Body of pancreas (tissue), 4 donors: Measurements from ENCODE around the gene ITGB2. TPM values are rescaled to one million over a fixed set of nuclear protein-coding genes. Genes with fewer than 3 reads are reported as not detected.
A peak's percentile ranks its signal among the peaks of the same experiment; 100 is the strongest.
"Not testable (repeated sequence)": the region's sequence is repeated elsewhere in the genome, so short reads cannot be mapped to it uniquely, and the experiment has no call there.

Source experiments
- ATAC-seq: fragments of 150-250 bp; one replicate; pipeline ENCODE4 v1.9.1; 2016
- DNase-seq, 4 donors: peaks; one replicate each; pipeline ENCODE4 v3.0.0-alpha.2; 2019
- H3K27ac ChIP-seq, 4 donors: fragments of 200-600 bp; sonication (generic); 1 replicate in 3 of 4; 2 replicates in 1 of 4; pipeline versions ENCODE4 v1.5.1 to v1.6.1; 2016 to 2019; ENCODE audit warnings: mild to moderate bottlenecking in 1 of 4, mixed read lengths in 1 of 4, moderate library complexity in 1 of 4
- H3K27me3 ChIP-seq, 2 donors: fragments of 200-600 bp; sonication (generic); one replicate each; pipeline ENCODE4 v1.6.0; 2016; ENCODE audit warnings: mild to moderate bottlenecking in 1 of 2
- H3K36me3 ChIP-seq, 2 donors: fragments of 200-600 bp; sonication (generic); replicated peaks in 1 of 2; 2 replicates each; pipeline ENCODE4 v1.5.1; 2016; ENCODE audit warnings: low read depth in 2 of 2; ENCODE audit not compliant: insufficient read depth in 1 of 2
- H3K4me1 ChIP-seq: fragments of 200-600 bp; sonication (generic); one replicate; pipeline ENCODE4 v1.6.0; 2016
- H3K4me3 ChIP-seq, 2 donors: fragments of 200-600 bp; sonication (generic); 1 replicate in 1 of 2; 2 replicates in 1 of 2; pipeline ENCODE4 v1.5.1; 2016 to 2019
- H3K9me3 ChIP-seq, 3 donors: fragments of 200-600 bp; sonication (generic); 1 replicate in 2 of 3; 2 replicates in 1 of 3; pipeline ENCODE4 v1.5.1; 2016
- POLR2A ChIP-seq, 3 donors: fragments of 450-650 bp; IDR thresholded peaks; one replicate each; pipeline ENCODE4 v1.6.1; 2016; ENCODE audit warnings: antibody characterized with exemption in 3 of 3, mild to moderate bottlenecking in 2 of 3
- WGBS, 2 donors: methylation state at CpG; one replicate each; pipeline ENCODE4 v1.1.5; 2017; 5-methylcytosine and 5-hydroxymethylcytosine counted together
- intact Hi-C: fragments of 100-400 bp; cut with DNase I; formaldehyde crosslinking; loops from one replicate; pipeline ENCODE4 v1.15.1; 2023
- total RNA-seq, 2 donors: library from RNA; depleted of rRNA; stranded (reverse); fragments of >200 nt; gene quantifications; one replicate each; pipeline ENCODE4 v1.1.0, GENCODE V29; 2016
- TF ChIP-seq, protein P1 (sequence below), 7 experiments: fragments of 450-650 bp in 4 of 7; fragments of 200-600 bp in 3 of 7; sonication (generic) in 3 of 7; IDR thresholded peaks; one replicate each; pipeline ENCODE4 v1.5.1; 2016 to 2019; ENCODE audit warnings: antibody characterized with exemption in 7 of 7

ITGB2 gene
- total RNA-seq, 2 donors from 2014 or later = 17.8 to 23.3 TPM

- no peaks in the 10 kb centered on the region for H3K36me3 ChIP-seq
- peak overlapping the region in 2 of 4 donors; percentile 1 to 22 for H3K27ac ChIP-seq
- no peaks in the 10 kb centered on the region for H3K9me3 ChIP-seq
- no peak for ATAC-seq
- H3K4me1 ChIP-seq = peaks cover 18% of the 10 kb centered on the region
- peaks cover 0 to 23% of the 10 kb centered on the region in 2 donors for H3K27me3 ChIP-seq
- WGBS, 2 donors = 23 to 24% methylated on average over 9 to 12 of the region's 12 CpGs
- no peak overlapping the region for H3K4me3 ChIP-seq
- no peak for TF ChIP-seq POLR2A (IDR thresholded peaks at IDR 0.05)
- TF ChIP-seq, protein P1, sequence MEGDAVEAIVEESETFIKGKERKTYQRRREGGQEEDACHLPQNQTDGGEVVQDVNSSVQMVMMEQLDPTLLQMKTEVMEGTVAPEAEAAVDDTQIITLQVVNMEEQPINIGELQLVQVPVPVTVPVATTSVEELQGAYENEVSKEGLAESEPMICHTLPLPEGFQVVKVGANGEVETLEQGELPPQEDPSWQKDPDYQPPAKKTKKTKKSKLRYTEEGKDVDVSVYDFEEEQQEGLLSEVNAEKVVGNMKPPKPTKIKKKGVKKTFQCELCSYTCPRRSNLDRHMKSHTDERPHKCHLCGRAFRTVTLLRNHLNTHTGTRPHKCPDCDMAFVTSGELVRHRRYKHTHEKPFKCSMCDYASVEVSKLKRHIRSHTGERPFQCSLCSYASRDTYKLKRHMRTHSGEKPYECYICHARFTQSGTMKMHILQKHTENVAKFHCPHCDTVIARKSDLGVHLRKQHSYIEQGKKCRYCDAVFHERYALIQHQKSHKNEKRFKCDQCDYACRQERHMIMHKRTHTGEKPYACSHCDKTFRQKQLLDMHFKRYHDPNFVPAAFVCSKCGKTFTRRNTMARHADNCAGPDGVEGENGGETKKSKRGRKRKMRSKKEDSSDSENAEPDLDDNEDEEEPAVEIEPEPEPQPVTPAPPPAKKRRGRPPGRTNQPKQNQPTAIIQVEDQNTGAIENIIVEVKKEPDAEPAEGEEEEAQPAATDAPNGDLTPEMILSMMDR (IDR thresholded peaks at IDR 0.05) = no peak
- DNase-seq = no peak
- intact Hi-C loops = no loop called here
Measured at GRCh38 chr21:44930543-44930981, 9.9 kb upstream of the ITGB2 start.

- Histone ChIP-seq H3K4me3 (no peak overlapping the region), H3K9me3 (no peaks in the 10 kb centered on the region), H3K27me3 (peaks cover 0 to 23% of the 10 kb centered on the region in 2 donors), H3K27ac (no peak overlapping the region), H3K4me1 (peaks cover 18% of the 10 kb centered on the region), H3K36me3 (no peaks in the 10 kb centered on the region)
- TF ChIP-seq POLR2A (IDR thresholded peaks at IDR 0.05) = no peak
- TF ChIP-seq, protein P1 (IDR thresholded peaks at IDR 0.05) = no peak
- intact Hi-C loops = no loop called here
- WGBS, 2 donors = 41 to 46% methylated on average over 9 of the region's 9 CpGs
- ATAC-seq (no peak), DNase-seq (peak in 1 of 4 donors; percentile 1)
Measured at GRCh38 chr21:44929799-44930542, 9.3 kb upstream of the ITGB2 start.

DNA sequence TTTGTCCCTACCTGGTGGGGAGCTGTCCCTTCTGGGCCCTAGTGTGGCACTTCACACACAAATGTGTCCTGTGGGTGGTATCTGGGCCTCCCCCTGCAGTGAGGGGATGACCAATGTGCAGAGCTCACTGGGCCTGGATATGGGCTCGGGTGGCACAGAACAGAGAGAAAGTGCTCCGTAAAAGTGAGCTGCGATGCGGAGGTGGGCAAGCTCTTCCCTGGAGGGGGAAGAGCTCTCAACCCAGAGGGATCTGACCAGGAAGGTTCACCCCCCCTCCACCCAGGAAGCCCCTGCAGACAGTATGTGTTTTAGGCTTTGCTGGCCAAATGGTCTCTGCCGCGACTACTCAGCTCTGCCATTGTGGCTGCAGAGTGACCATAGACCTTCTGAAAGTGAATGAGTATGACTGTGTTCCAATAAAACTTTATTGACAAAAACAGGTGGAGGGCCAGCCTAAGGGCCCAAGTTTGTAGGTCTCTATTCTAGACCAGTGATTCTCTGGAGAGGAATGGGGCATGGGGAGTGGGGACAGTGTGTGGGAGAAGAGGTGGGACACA lies 8.6 kb upstream of the ITGB2 start:
- H3K4me3 ChIP-seq = no peak overlapping the region
- no peak for ATAC-seq
- H3K9me3 ChIP-seq = no peaks in the 10 kb centered on the region
- H3K36me3 ChIP-seq = no peaks in the 10 kb centered on the region
- peaks cover 18% of the 10 kb centered on the region for H3K4me1 ChIP-seq
- H3K27me3 ChIP-seq = peaks cover 0 to 23% of the 10 kb centered on the region in 2 donors
- DNase-seq = no peak
- intact Hi-C loops = no loop called here
- TF ChIP-seq POLR2A (IDR thresholded peaks at IDR 0.05) = no peak
- TF ChIP-seq, protein P1 (IDR thresholded peaks at IDR 0.05) = no peak
- H3K27ac ChIP-seq = no peak overlapping the region
- 62% methylated on average over 3 to 6 of the region's 6 CpGs for WGBS, 2 donors

GRCh38 chr21:44928500-44929241 lies 8.0 kb upstream of the ITGB2 start:
- H3K4me3 ChIP-seq, H3K36me3 ChIP-seq, H3K27ac ChIP-seq, H3K9me3 ChIP-seq, intact Hi-C loops, ATAC-seq: not testable (repeated sequence)
- H3K27me3 ChIP-seq = peaks cover 0 to 23% of the 10 kb centered on the region in 2 donors
- 37 to 43% methylated on average over 14 to 16 of the region's 16 CpGs for WGBS, 2 donors
- peaks cover 18% of the 10 kb centered on the region for H3K4me1 ChIP-seq
- peak in 1 of 4 donors; percentile 3 for DNase-seq
